ENCODE data around the gene PIGK. TPM values are rescaled to one million over a fixed set of nuclear protein-coding genes. Genes with fewer than 3 reads are reported as not detected.

PIGK gene
- total and polyA plus RNA-seq, 2 donors (not counting 1 experiment from before 2014, with no cell fraction given), result 3.1 to 14.9 TPM

DNA sequence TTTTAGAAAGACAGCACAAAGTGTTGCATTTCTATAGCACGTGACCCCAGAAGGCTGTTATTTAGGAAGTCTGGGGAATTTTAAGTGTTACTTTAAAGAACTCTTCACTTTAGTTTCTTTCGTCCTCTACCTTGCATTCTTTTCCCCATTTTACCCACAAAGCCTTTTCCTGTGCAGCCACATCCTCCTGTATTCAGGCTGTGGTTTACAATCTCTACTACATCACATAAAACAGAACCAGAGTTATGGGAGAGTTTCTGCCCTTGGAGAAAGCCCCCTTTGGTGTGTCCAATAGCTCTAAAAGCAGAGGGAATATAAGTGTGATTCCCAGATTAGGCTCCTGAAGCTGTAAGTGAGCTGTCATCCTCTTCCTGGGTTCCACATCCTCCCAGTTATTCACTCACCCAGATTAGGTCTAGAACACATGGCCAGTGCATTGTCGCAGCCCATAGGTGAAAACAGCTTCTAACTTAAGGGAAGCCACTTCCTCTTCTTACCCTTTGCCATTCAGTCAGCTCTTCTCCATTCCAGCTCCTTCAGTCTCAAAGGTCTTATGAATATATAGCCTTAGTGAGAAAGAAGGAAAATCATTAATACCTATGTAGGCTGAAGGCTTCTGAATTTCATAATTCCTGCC is 171.1 kb downstream of the PIGK start:
- Mint-ChIP-seq H3K27me3 (peaks cover 10% of the 10 kb centered on the region), H3K4me3 (no peak overlapping the region), H3K4me1 (no peaks in the 10 kb centered on the region), H3K27ac (no peak overlapping the region), H3K9me3 (ENCODE audit: insufficient read depth) (no peaks in the 10 kb centered on the region)
- CTCF ChIA-PET, result interaction anchor here (0.6 kb wide), 1 partner anchor 1957 kb away, joined by 4 read pairs; no protein-coding TSS in a partner anchor
- Histone ChIP-seq H3K27me3 (replicated peaks in 1 of 4; ENCODE audit: control extremely low read depth in 1 of 4, control insufficient read depth in 3 of 4, insufficient read depth in 4 of 4, low read length in 3 of 4) (no peaks in the 10 kb centered on the region), H3K79me2 (ENCODE audit: control insufficient read depth, insufficient read depth, low read length) (no peaks in the 10 kb centered on the region), H3K4me2 (replicated peaks; ENCODE audit: low read depth, low read length, poor library complexity, severe bottlenecking) (no peak overlapping the region), H2AFZ (ENCODE audit: insufficient read depth, low read depth, low read length, poor library complexity, severe bottlenecking) (no peak overlapping the region), H3K9ac (ENCODE audit: low read length) (no peak overlapping the region), H3K9me3 (ENCODE audit: control extremely low read depth in 1 of 3, control insufficient read depth in 2 of 3, insufficient read depth in 1 of 3, low read length in 2 of 3) (no peaks in the 10 kb centered on the region), H3K4me1 (ENCODE audit: control insufficient read depth in 2 of 2, insufficient read depth in 2 of 2, low read length in 2 of 2) (no peaks in the 10 kb centered on the region), H3K4me3 (ENCODE audit: control extremely low read depth in 1 of 5, extremely low read depth in 1 of 5, insufficient read depth in 1 of 5, low read depth in 2 of 5, low read length in 4 of 5) (no peak overlapping the region), H4K20me1 (ENCODE audit: control insufficient read depth, insufficient read depth, low read length, poor library complexity, severe bottlenecking) (no peaks in the 10 kb centered on the region), H3K27ac (ENCODE audit: low read length in 2 of 2) (no peak overlapping the region), H3K36me3 (replicated peaks in 1 of 2; ENCODE audit: control extremely low read depth in 1 of 2, control insufficient read depth in 1 of 2, extremely low read depth in 1 of 2, insufficient read depth in 2 of 2, low read length in 1 of 2) (no peaks in the 10 kb centered on the region)
- no peak for DNase-seq
- intact Hi-C loops (cut with micrococcal nuclease), result no loop called here
- POLR2A ChIA-PET, result no interaction called here
- ATAC-seq (ENCODE audit: low read depth), result no peak
- TF ChIP-seq, protein P1, sequence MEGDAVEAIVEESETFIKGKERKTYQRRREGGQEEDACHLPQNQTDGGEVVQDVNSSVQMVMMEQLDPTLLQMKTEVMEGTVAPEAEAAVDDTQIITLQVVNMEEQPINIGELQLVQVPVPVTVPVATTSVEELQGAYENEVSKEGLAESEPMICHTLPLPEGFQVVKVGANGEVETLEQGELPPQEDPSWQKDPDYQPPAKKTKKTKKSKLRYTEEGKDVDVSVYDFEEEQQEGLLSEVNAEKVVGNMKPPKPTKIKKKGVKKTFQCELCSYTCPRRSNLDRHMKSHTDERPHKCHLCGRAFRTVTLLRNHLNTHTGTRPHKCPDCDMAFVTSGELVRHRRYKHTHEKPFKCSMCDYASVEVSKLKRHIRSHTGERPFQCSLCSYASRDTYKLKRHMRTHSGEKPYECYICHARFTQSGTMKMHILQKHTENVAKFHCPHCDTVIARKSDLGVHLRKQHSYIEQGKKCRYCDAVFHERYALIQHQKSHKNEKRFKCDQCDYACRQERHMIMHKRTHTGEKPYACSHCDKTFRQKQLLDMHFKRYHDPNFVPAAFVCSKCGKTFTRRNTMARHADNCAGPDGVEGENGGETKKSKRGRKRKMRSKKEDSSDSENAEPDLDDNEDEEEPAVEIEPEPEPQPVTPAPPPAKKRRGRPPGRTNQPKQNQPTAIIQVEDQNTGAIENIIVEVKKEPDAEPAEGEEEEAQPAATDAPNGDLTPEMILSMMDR (IDR thresholded peaks at IDR 0.05), result no peak
- no peak for TF ChIP-seq EZH2 (IDR thresholded peaks at IDR 0.05; ENCODE audit: borderline replicate concordance, insufficient read depth, low read depth, low read length, poor library complexity, severe bottlenecking)
- 0% methylated on average over 1 of the region's 3 CpGs for WGBS (ENCODE audit: insufficient coverage)

DNA sequence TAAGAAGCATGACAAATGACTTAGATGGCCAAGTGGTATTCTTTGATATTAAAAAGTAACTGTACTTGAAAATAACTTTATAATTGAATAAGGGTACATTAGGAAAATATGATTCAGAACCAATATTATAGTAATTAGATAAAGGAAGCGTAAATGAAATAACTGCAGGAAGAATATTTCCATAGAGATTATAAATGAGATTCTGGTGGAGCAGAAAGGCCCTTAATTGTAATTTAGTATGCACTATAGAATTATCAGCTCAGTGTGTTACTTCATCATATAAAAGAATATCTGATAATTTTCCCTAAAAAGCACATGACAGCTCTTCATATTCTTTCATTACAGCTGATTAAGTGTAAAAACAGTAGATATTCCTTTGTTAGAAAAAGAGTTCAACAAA is 171.7 kb downstream of the PIGK start:
- TF ChIP-seq, protein P1 (IDR thresholded peaks at IDR 0.05), result no peak
- TF ChIP-seq EZH2 (IDR thresholded peaks at IDR 0.05; ENCODE audit: borderline replicate concordance, insufficient read depth, low read depth, low read length, poor library complexity, severe bottlenecking), result no peak
- Histone ChIP-seq H3K9ac (ENCODE audit: low read length) (no peak overlapping the region), H3K27me3 (replicated peaks in 1 of 4; ENCODE audit: control extremely low read depth in 1 of 4, control insufficient read depth in 3 of 4, insufficient read depth in 4 of 4, low read length in 3 of 4) (no peaks in the 10 kb centered on the region), H2AFZ (ENCODE audit: insufficient read depth, low read depth, low read length, poor library complexity, severe bottlenecking) (no peak overlapping the region), H3K4me2 (replicated peaks; ENCODE audit: low read depth, low read length, poor library complexity, severe bottlenecking) (no peak overlapping the region), H3K27ac (ENCODE audit: low read length in 2 of 2) (no peak overlapping the region), H3K4me1 (ENCODE audit: control insufficient read depth in 2 of 2, insufficient read depth in 2 of 2, low read length in 2 of 2) (no peaks in the 10 kb centered on the region), H3K36me3 (replicated peaks in 1 of 2; ENCODE audit: control extremely low read depth in 1 of 2, control insufficient read depth in 1 of 2, extremely low read depth in 1 of 2, insufficient read depth in 2 of 2, low read length in 1 of 2) (no peaks in the 10 kb centered on the region), H3K79me2 (ENCODE audit: control insufficient read depth, insufficient read depth, low read length) (no peaks in the 10 kb centered on the region), H4K20me1 (ENCODE audit: control insufficient read depth, insufficient read depth, low read length, poor library complexity, severe bottlenecking) (no peaks in the 10 kb centered on the region), H3K4me3 (ENCODE audit: control extremely low read depth in 1 of 5, extremely low read depth in 1 of 5, insufficient read depth in 1 of 5, low read depth in 2 of 5, low read length in 4 of 5) (no peak overlapping the region), H3K9me3 (ENCODE audit: control extremely low read depth in 1 of 3, control insufficient read depth in 2 of 3, insufficient read depth in 1 of 3, low read length in 2 of 3) (no peaks in the 10 kb centered on the region)
- Mint-ChIP-seq H3K4me1 (no peaks in the 10 kb centered on the region), H3K27ac (no peak overlapping the region), H3K9me3 (ENCODE audit: insufficient read depth) (no peaks in the 10 kb centered on the region), H3K4me3 (no peak overlapping the region), H3K27me3 (peaks cover 10% of the 10 kb centered on the region)
- CTCF ChIA-PET, result interaction anchor here (0.6 kb wide), 1 partner anchor 1957 kb away, joined by 4 read pairs; no protein-coding TSS in a partner anchor
- intact Hi-C loops (cut with micrococcal nuclease), result no loop called here
- WGBS (ENCODE audit: insufficient coverage), result no CpG with 5 or more reads among the region's 1 CpG
- POLR2A ChIA-PET, result no interaction called here
- ATAC-seq (ENCODE audit: low read depth) (no peak), DNase-seq (no peak)

Measured in B cell (primary cell).